ENCODE measurements around the gene UMAD1.

Gene UMAD1

GRCh38 chr7:7628476-7628875 lies 12.1 kb upstream of the UMAD1 start:
- no peak for DNase-seq (ENCODE audit: extremely low spot score)
- TF ChIP-seq CTCF (IDR thresholded peaks at IDR 0.05; ENCODE audit: control extremely low read depth, extremely low read depth, low read depth, missing control alignments): no peak
- POLR2A ChIA-PET: no interaction called here
- CTCF ChIA-PET: interaction anchor here (0.9 kb wide), 1 partner anchor 16 kb away, joined by 3 read pairs; no protein-coding TSS in a partner anchor

GRCh38 chr7:7630626-7631329 lies 9.8 kb upstream of the UMAD1 start:
- no peak for TF ChIP-seq CTCF (IDR thresholded peaks at IDR 0.05; ENCODE audit: control extremely low read depth, extremely low read depth, low read depth, missing control alignments)
- ChIA-PET POLR2A (no interaction called here), CTCF (interaction anchor here (1.6 kb wide), 1 partner anchor 10 kb away, joined by 4 read pairs; the partner anchor contains the start of gene UMAD1)
- DNase-seq (ENCODE audit: extremely low spot score): no peak

- DNase-seq (ENCODE audit: extremely low spot score): no peak
- ChIA-PET POLR2A (no interaction called here), CTCF (interaction anchor here (0.8 to 4.4 kb wide), 4 partner anchors 9 to 25 kb away, joined by 3 to 19 read pairs (median 4); no protein-coding TSS in a partner anchor)
- no peak for TF ChIP-seq CTCF (IDR thresholded peaks at IDR 0.05; ENCODE audit: control extremely low read depth, extremely low read depth, low read depth, missing control alignments)
Observed at GRCh38 chr7:7639421-7639820, 1.1 kb upstream of the UMAD1 start.

GRCh38 chr7:7639847-7640220 lies 718 bp upstream of the UMAD1 start:
- peak; percentile 27 for DNase-seq (ENCODE audit: extremely low spot score)
- TF ChIP-seq CTCF (IDR thresholded peaks at IDR 0.05; ENCODE audit: control extremely low read depth, extremely low read depth, low read depth, missing control alignments): no peak
- ChIA-PET POLR2A (interaction anchor here (1.2 kb wide), 2 partner anchors 338 to 539 kb away, joined by 3 read pairs; no protein-coding TSS in a partner anchor), CTCF (interaction anchor here (0.8 to 4.4 kb wide), 6 partner anchors 10 to 42 kb away, joined by 3 to 19 read pairs (median 4); no protein-coding TSS in a partner anchor)

- CTCF ChIA-PET: interaction anchor here (1.1 to 4.4 kb wide), 8 partner anchors 8 to 549 kb away, joined by 3 to 19 read pairs (median 4); no protein-coding TSS in a partner anchor
- DNase-seq (ENCODE audit: extremely low spot score): no peak
- TF ChIP-seq CTCF (IDR thresholded peaks at IDR 0.05; ENCODE audit: control extremely low read depth, extremely low read depth, low read depth, missing control alignments): no peak
- POLR2A ChIA-PET: interaction anchor here (1.2 to 1.6 kb wide), 3 partner anchors 336 to 549 kb away, joined by 3 to 4 read pairs (median 3); no protein-coding TSS in a partner anchor
Observed at GRCh38 chr7:7641129-7641663, 644 bp downstream of the UMAD1 start.

- ChIA-PET POLR2A (interaction anchor here (1.6 kb wide), 1 partner anchor 548 kb away, joined by 4 read pairs; no protein-coding TSS in a partner anchor), CTCF (interaction anchor here (1.3 to 4.4 kb wide), 5 partner anchors 10 to 654 kb away, joined by 4 to 19 read pairs (median 5); no protein-coding TSS in a partner anchor)
- DNase-seq (ENCODE audit: extremely low spot score): no peak
Observed at GRCh38 chr7:7642081-7642480, 1.5 kb downstream of the UMAD1 start.

More at GRCh38 chr7:7642081-7642480, 1.5 kb downstream of the UMAD1 start:
- no peak for TF ChIP-seq CTCF (IDR thresholded peaks at IDR 0.05; ENCODE audit: control extremely low read depth, extremely low read depth, low read depth, missing control alignments)
